Left renal pelvis (tissue), 4 donors: Measurements from ENCODE around the gene CSPG5. TPM values are rescaled to one million over a fixed set of nuclear protein-coding genes. Genes with fewer than 3 reads are reported as not detected.

ENCODE experiments used
- DNase-seq, 4 donors: peaks; one replicate each; pipeline ENCODE4 v3.0.0-alpha.2; 2013; ENCODE audit warnings: low read depth in 4 of 4, low spot score in 3 of 4
- polyA plus RNA-seq, 4 donors: library from polyadenylated mRNA; unstranded; fragments of 120-200 nt; gene quantifications; one replicate each; pipeline ENCODE4 v1.2.1, GENCODE V29; 2013; ENCODE audit not compliant: insufficient read length in 4 of 4

The CSPG5 gene
- 1 to 10 TPM in 2 of 4 donors, under 1 TPM in 2; 0.93 to 3.1 (median 1.2) TPM for polyA plus RNA-seq

- DNase-seq = no peak
Measured at GRCh38 chr3:47578691-47579632, at the start of gene CSPG5. Gene CSPG5, minus strand, starts transcription at chr3:47578865. Its CDS starts 172 bp downstream, at chr3:47578693.

GRCh38 chr3:47628426-47628825 is 49.8 kb upstream of the CSPG5 start:
- no peak for DNase-seq

GRCh38 chr3:47622671-47623461 is 44.2 kb upstream of the CSPG5 start:
- no peak for DNase-seq

- no peak for DNase-seq
Measured at GRCh38 chr3:47617086-47618010, 38.7 kb upstream of the CSPG5 start.

GRCh38 chr3:47614788-47615187 is 36.1 kb upstream of the CSPG5 start:
- no peak for DNase-seq

GRCh38 chr3:47613722-47614121 is 35.1 kb upstream of the CSPG5 start:
- no peak for DNase-seq

- DNase-seq = no peak
Measured at GRCh38 chr3:47612879-47613278, 34.2 kb upstream of the CSPG5 start.

- no peak for DNase-seq
Measured at GRCh38 chr3:47612178-47612577, 33.5 kb upstream of the CSPG5 start.

GRCh38 chr3:47611576-47611975 is 32.9 kb upstream of the CSPG5 start:
- no peak for DNase-seq

GRCh38 chr3:47610583-47610982 is 31.9 kb upstream of the CSPG5 start:
- no peak for DNase-seq

GRCh38 chr3:47607335-47607734 is 28.7 kb upstream of the CSPG5 start:
- DNase-seq = no peak

GRCh38 chr3:47606165-47606564 is 27.5 kb upstream of the CSPG5 start:
- no peak for DNase-seq

GRCh38 chr3:47605652-47606051 is 27.0 kb upstream of the CSPG5 start:
- no peak for DNase-seq

- DNase-seq = no peak
Measured at GRCh38 chr3:47604145-47604544, 25.5 kb upstream of the CSPG5 start.

- no peak for DNase-seq
Measured at GRCh38 chr3:47603332-47603731, 24.7 kb upstream of the CSPG5 start.

- no peak for DNase-seq
Measured at GRCh38 chr3:47601281-47601680, 22.6 kb upstream of the CSPG5 start.

GRCh38 chr3:47594792-47595191 is 16.1 kb upstream of the CSPG5 start:
- no peak for DNase-seq

- DNase-seq = no peak
Measured at GRCh38 chr3:47592066-47592795, 13.6 kb upstream of the CSPG5 start.

- no peak for DNase-seq
Measured at GRCh38 chr3:47590216-47590615, 11.6 kb upstream of the CSPG5 start.

- no peak for DNase-seq
Measured at GRCh38 chr3:47588587-47588986, 9.9 kb upstream of the CSPG5 start.
